Fibroblast of skin of back (primary cell): ENCODE measurements around the gene FASN.

Experiments
- DNase-seq: peaks from one replicate; pipeline ENCODE4 v3.0.0-alpha.2; 2013

Gene FASN

DNA sequence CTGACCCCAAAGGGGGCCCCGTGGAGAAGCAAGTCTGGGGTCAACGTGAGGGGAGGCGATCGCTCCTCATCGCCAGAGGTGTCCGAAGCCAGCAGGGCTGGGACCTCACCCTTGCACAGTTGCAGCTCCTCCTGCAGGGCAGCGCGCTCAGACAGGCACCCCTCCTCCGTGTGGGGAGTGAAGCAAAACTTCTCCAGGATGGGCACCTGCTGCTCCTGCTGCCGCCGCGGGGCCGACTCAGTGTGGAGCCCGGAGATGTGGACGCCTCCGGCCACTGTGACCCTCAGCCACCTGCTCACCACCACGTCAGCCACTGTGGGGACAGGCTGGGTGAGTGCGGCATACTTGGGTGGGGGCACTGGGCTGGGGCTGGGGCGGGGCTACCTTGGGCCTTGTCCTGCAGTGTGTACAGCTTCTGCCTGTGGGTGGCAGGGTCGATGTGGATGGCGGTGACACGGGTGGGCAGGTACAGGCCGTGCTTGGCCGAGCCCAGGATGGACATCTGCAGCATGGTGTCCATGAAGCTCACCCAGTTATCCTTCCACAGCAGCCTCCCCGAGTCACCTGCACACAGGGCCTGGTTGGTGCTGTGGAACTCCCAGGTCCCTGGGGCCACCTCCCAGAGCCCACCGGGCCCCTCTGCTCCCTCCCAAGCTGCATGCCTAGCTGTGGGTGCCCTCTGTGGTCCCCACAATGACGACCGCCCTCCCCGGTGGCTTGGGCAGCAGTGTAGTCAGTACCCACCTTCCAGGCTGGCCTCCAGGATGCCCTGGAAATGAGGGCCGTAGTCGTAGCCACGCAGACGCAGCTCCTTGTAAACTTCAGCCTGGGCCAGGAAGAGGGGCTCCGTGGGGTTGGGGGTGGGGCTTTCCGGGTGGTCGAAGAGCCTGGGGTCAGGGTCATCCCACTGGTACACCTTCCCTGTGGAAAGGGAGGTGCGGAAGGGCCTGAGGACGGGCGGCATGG, 10.8 kb downstream of the FASN start:
- DNase-seq = no peak

DNA sequence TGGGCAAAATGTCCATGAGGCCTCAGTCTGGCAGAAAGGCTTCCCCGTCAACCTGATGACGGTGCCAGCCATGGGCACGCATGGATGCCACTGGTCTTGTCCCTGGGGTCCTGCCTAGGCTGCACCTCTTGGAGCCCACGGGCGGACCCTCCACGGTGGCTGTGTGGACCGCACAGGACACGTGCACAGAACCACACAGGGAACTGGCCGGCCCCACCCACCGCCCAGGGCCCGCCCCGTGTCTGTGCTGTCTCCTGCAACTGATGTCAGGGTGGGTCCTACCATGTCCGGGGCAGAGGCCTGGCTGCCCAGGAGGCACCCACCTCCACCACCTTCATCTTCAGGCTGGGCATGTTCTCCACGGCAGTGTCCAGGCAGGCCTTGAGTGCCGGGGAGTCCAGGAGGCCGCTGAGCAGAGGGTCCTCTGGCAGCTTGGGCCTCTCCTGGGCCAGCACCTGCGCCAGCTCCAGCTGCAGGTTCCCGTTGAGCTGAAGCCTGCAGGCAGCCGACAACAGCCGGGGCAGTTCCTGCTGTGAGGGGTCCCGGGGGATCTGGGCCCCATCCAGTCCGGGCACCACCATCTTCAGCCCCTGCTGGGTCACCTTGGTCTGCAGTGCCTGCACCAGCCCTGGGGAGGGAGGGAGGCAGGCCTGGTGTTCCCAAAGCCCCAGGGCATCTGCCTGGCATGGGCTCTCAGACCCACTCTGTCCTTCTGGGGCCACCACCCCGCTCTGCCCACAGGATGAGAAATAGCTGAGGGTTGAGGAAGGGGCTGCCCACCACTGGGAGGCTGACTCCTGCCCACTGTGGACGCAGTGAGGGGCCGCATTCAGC, 11.9 kb downstream of the FASN start:
- DNase-seq = no peak

DNA sequence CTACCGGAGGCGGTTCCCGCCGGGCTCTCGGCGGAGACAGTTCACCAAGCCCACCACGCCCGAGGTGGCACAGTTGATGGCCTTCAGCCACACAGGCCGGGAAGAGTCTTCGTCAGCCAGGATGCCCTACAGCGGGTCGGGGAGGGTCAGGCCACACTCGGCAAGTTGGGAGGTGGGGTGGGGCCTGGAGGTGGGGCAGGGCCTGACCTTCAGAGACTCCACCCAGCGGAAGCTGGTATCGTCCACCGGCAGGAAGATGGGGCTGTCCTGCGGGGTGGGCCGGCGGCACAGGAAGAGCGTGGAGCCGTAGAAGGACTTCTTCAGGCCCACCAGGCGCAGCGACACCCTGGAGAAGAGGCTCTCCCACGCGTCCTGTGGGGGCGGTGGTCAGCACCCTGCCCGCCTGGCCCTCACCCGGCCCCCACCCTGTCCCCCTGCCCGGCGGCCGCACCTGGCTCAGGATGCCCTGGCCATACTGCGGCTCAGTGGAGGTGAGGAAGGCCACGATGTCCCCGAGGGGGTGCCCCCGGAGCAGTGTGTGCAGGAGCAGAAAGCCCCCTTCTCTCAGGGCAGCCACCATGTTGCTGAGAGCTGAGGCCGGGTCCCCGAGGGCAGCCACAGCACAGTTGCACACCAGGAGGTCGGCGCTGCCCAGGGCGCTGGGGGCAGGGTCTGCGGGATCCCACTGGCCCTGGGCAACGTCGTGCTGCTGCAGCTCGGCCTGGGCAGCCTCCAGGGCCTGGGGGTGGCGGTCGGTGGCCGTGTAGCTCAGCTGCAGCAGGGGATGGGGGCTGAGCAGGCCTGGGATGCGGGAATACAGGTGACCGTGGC, 12.8 kb downstream of the FASN start:
- DNase-seq = no peak

DNA sequence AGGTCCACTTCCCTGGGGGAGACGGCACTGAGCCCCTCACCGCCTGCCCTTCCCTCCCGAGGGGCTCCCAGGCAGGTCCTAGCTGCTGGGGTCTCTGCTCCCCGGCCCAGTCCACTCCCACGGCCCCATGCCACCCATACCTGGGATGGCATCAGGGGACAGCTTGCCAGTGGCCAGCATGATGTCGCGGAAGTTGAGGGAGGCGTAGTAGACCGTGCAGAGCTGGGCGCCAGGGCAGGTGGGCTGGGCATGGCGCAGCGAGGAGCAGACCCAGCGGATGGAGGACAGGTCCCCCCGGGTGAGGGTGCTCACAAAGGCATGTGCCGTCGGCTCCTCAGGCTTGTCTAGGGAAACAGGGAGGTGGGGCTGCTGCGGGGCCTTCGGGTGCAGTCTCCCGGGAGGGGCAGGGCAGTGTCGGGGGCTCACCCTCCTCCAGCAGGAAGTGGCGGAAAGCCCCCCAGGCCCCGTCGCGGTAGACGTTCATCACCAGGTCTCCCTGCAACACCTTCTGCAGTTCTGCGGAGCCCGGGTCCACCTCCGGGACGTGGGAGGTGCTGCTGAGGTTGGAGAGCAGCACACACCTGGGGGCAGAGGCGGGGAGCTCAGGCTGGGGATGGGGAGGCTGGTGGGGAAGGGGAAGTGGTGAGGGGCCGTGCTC, 13.5 kb downstream of the FASN start:
- DNase-seq = no peak

DNA sequence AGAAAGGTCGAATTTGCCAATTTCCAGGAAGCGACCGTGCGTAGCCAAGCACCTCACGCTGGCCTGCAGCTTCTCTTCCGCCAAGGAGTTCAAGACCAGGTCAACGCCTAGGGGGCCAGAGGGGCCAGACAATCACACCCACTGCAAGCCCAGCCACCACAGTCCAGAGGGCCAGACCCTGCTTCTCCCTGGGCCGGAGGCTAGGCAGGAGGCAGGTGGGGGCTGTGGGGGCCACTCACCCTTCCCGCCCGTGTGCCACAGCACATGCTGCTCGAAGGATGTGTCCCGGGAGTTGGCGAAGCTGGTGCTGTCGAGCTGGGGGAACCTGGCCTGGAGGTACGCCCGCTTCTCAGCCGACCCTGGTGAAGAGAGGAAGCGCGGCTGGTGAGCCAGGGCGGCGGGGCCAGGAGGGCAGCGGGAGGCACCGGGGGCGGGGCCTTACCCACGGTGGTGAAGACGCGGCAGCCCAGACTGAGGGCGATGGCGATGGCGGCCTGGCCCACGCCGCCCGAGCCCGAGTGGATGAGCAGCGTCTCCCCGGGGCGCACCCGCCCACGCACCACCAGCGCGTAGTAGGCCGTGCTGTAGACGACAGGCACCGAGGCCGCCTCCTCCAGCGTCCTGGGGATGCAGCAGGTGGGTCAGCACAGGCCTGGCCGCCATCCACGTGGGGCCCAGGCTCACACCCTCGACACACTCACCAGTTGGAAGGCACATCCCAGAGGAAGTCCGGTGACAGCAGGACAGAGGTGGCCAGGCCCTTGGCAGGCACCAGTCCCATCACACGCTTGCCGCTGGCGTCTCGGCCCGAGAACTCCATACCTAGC, 14.3 kb downstream of the FASN start:
- DNase-seq = no peak

DNA sequence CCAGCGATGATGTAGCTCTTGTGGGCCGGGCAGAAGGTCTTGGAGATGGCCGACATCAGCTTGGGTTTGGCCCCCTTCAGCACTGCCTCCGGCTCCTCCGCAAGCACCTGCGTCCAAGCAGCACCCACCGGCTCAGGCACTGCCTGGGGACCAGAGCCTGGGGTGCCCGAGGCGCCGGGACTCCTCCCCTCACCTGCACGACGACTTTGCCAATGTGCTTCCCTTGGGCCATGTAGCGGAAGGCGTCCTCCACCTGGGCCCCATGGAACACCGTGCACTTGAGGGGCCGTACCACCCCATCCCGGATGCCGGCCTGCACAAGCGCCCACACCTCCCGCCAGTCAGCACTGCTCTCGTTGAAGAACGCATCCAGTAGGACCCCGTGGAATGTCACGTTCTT, 15.0 kb downstream of the FASN start:
- no peak for DNase-seq

DNA sequence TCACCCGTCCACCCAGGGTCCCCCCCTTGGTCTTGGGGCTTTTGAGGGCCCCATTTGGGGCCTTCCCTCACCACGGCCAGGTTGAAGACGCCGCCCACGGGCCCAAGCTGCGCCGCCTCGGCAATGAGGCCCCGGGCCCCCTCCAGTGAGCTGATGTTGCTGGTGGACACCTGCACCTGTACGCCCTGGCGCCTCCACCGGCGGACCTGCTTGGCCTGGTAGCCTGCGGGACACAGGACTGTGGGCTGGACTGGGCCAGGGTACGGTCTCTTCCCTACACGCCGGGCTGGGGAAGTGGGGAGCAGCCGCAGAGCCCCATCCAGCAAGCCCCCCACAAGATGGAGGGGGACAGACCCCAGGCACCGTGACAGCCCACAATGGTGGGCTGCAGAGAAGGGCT, 15.6 kb downstream of the FASN start:
- no peak for DNase-seq

DNA sequence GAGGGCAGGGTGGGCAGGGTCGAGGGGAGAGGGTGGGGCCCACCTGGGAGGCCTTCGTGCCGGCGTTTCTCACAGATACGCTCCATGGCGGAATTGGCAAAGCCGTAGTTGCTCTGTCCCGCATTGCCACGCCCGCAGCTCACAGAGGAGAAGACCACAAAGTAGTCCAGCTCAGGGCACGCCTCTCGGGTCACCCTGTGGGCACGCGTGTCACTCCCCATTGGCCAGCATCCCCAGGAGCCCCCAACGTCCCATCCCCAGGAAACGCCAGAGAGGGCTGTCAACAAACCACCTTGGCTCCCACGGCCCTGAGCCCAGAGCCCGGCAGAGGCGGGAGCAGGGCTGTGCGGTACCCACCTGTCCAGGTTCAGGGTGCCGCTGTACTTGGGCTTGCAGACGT, 16.1 kb downstream of the FASN start:
- no peak for DNase-seq

DNA sequence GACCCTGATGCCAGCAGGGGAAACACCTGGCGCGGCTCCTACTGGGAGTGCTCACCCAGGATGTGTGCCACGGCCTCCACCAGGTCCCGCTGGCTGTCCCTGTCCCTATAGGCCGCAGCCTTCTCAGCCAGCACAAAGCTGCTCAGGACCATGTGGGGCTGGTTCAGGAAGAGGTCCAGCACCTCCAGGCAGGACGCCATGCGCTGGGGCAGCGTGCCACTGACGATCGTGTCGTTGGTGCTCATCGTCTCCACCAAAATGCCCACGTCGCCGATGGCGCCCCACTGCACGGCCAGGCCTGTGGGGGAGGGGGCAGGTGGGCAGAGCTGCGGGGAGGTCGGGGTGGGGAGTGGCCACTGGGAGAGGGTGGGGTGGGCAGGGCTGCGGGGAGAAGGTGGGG, 16.5 kb downstream of the FASN start:
- no peak for DNase-seq

DNA sequence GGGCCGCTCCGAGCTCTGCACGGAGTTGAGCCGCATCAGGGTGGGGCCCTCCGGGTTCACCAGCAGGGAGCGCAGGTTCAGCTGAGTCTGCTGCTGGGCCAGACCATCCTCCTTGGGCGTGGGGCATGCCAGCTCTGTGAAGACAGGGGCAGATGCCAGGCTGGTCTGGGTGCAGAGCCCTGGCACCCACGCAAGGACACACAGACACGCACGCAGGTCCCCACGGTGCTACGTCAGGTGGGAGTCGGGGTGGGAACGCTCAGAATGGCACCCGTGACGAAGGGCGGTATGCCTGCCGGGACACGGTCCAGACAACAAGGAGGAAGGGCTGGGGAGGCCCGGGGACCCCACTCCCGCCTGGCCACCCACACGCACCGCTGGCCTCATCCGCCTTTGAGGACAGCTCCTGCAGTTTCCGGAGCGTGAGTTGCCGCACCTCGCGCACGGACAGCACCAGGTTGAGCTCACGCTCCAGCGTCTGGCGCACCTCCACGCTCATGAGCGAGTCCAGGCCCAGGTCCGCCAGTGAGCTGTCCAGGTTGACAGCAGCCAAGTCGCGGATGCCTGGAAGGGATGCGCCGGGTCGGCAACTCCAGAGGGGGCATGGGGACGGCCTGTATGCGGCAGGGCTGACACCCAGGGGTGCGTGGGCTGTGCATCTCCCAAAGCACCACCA, 17.1 kb downstream of the FASN start:
- DNase-seq = no peak

DNA sequence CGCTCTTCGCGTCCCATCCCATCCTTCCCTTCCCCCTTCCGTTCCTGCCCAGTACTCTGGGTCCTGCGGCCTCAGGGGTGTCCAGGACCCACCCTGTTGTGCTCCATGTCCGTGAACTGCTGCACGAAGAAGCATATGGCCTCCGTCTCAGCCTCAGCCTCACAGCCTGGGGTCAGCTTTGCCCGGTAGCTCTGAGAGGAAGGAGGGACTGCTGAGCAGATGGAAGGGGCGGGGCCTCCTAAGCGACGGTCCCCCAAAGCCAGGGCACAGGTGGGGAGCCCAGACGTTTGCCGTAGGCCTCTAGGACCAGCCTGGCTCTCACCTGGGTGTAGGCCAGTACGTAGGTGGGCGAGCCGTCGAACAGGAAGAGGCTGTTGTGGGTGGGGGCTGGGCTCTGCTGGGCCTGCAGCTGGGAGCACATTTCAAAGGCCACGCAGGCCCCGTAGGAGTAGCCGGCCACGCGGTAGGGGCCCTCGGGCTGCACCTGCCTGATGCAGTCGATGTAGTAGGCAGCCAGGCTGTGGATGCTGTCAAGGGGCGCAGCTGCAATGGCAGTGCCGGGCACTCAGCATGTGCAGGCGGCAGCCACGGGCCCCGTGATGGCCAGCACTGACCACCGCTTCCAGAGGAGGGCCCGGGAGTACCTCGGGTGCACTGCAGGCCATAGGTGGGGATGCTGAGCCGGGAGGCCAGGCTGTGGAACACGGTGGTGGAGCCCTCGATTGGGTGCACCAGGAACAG, 17.8 kb downstream of the FASN start:
- no peak for DNase-seq

DNA sequence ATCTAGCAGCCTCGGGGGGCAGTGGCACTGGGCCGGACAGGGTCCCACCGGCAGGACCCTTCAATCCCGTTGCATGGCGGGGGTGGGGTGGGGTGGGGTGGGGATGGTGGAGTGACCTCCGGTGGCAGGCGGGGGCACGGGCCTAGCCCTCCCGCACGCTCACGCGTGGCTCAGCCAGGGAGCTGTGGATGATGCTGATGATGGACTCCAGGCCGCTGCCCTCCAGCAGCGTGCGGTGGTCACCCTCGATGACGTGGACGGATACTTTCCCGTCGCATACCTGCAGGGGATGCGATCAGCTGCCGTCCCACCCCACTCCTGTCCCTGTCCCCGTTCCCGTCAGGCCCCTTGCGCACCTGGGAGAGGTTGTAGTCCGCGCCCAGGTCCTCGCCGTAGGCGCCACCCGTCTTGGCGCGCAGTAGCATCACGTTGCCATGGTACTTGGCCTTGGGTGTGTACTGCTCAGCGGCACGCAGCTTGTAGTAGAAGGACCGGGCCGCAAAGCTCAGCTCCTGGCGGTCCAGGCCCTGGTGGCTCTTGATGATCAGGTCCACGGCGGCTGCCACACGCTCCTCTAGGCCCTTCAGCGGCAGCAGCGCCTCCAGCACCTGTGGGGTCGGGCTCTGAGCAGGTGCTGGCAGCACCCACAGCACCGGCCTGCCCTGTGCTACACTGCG, 18.9 kb downstream of the FASN start:
- no peak for DNase-seq

DNA sequence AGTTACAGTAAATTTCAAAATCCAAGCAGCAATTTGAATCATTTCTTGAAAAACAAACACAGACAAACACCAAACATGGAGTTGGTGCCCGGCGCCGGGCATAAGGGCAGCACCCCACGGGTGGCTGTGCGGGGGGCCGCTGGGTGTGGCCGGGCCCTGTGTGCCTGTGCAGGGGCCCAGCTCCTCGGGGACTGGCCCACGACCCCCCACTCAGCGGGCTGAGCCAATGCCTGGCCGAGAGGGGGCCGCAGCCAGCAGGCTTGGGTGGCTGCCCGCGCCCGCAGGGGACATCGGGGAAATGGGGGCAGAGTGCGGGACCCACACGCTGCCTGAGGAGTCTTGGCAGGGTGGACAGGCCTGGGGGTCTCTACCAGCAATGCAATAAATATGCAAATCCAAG, 19.6 kb downstream of the FASN start:
- no peak for DNase-seq

DNA sequence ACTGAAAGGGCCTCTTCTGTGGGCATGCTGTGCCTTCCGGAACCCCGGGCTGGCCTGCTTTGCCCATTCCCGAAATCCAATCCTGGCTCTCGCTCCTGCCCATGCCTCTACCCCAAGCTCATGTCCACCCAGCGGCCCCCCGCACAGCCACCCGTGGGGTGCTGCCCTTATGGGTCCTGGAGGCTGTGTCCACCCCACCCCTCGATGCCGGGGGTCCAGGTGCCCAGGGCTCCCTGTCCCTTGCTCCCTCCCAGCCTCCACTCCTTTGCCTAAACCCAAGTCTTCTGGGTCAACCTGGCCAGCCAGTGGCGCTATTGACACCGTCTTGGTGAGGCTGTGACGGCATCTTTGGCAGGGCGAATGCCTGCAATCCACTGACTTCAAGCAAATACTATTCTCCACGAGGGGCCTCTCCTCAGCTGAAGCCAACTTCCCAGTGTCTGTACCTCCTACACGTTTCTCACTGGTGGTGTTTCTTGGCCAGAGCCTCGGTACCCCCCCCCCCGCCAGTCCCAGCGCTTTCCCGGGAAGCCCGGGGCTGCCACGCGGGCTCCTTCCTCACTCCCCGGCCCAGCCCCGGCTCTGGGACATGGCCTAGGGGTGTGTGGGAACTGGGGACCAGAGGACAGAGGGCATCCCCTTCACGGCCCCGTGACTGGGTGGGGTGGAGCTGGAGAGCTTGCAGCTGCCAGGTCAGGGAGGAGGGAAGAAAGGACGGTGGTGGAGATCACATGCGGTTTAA, 20.2 kb downstream of the FASN start:
- DNase-seq = no peak

DNA sequence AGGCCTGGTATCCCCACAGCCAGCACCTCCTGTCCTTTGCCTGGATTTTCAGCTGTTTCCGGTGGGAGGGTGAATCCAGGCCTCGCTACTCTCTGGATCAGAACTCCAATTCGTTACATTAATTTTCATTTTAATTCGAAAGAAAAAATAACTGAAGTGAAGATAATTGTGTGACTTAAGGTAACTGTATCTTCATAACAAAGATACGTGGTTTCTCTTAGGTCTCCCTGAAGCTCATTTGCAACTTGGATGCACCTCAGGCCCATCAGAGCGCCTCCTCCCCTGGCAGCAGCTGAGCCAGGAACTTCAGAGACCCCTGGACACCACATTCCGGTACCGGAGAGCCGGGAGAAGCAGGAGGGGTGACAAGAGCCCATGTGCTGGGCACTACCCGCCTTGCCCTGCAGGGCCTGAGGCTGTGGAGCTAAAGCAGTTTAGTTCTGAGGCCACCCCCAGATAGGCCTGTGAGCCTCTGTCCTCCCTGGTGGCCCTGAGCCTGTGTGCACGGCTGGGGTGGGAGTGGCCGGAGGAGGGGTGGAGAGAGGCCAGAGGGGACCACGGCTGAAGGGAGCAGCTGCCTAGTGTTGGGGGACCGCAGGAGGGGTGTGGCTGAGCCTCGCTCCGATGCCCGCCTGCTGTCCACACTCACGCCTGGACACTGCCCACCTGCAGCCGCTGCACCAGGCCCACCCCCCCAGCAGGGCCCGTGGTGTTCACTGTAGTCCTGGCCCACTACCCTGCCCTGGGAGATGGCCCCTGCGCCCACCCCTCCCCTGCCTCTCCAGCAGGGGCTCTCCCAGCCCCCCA, 21.0 kb downstream of the FASN start:
- no peak for DNase-seq

DNA sequence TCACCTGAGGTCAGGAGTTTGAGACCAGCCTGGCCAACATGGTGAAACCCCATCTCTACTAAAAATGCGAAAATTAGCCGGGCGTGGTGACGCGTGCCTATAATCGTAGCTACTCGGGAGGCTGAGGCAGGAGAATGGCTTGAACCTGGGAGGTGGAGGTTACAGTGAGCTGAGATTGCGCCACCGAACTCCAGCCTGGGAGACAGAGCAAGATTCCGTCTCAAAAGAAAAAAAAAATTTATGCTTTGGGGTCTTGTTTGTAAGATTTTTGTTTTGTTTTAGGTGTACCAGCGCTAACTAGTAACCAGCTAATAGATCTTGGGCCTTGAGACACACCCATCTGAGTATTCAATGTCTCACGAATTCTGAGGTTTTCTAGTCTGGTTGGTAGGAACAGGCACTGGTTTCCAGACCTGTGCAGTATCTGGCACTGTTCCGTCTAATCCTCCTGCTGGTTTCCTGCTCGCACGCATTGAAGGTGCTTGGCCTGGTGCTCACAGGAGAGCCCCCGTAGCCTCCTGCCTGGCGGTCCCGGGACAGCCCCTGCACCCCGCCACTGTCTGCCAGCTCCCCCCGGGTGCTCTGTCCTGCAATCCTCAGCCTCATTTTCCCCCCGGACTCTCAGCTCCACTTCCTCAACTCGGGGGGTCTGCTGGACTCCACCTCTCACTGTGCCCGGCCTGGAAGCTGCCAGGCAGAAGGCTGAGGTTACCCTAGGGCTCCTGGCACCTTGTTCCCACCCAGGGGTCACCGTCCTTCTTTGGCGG, 21.8 kb downstream of the FASN start:
- DNase-seq = no peak

DNA sequence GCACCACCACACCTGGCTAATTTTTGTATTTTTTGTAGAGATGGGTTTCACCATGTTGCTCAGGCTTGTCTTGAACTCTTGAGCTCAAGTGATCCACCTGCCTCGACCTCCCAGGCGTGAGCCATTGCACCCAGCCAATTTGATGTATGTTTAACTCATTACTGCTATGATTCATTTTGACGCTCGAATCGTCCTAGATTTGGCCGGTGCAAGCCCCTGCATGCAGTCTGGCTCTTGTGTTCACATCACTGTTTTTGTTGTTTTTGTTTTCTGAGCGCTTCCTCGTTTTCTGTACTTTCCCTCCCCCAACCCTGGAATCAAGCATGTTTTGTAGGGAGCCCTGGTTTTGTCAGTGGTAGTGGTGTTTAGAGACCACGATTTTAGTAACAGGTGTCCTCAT, 24.6 kb downstream of the FASN start:
- no peak for DNase-seq
